SHP77 (cell line): ENCODE measurements around the gene PCYT1B.
"Not testable (repeated sequence)": the region's sequence is repeated elsewhere in the genome, so short reads cannot be mapped to it uniquely, and the experiment has no call there.

Experiments
- DNase-seq, 2 experiments: peaks; one replicate each; lab custom pipeline; 2025; lab: John Stamatoyannopoulos, UW

PCYT1B gene

DNA sequence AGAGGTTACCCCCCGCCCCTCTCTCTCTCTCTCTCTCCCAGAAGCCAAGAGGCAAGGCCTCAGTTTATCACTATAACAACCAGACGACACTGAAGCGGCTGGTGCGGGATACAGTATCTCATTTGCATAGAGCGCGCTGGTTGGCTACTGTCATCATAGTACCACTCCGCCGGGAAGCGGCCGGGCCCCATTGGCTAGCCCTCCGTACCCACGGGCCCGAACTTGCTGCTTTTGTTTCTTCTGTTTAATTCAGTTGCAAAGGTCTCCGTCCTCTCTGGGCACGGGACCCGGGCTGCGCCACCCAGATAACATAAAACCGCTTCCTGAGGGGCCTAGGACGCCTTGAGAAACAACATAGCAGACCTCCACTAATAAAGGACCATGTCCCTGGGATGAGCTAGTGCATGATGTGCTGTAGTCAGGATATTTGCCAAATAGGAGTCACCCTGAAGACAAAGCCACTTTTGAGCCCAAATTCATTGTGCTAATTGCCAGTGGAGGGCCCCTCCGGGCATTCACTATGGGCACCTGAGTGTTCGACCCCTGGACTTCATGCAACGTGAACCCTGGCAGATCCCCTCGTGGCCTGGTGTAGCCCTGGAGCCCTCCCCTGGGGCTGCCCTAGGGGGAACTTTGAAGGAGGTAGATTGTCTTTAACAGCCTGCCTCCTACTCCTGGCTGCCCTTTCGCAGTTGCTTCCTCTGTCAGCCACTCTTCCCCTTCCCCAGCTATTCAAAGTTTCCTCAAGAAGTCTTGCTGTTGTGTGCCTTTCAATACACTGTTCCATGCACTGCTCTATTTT lies at the start of gene PCYT1B:
TSS of gene PCYT1B (minus strand) at position 91 of the 802 bp plus-strand sequence. CDS start 242 bp downstream, outside the sequence.
- peak; percentile 74 to 88 for DNase-seq

DNA sequence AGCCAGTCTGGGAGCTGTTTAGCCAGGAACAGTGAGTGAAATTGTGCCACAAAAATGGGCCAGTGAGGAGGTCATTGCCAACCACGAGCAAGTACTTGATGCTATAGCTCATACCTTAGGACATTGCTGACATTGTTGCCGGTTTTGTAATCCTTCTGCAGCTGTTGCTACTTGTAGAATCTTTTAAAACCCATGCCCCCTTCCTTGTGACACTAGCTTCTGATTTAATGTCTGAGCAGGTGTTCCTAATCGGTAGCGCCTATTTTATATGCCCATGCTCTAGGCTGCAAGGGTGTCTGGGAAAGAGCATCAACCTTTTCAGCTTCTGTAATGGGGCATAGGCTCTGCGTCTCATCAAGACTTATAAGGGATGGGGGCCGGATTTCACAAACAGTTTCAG lies 49.1 kb upstream of the PCYT1B start:
- DNase-seq = no peak

DNA sequence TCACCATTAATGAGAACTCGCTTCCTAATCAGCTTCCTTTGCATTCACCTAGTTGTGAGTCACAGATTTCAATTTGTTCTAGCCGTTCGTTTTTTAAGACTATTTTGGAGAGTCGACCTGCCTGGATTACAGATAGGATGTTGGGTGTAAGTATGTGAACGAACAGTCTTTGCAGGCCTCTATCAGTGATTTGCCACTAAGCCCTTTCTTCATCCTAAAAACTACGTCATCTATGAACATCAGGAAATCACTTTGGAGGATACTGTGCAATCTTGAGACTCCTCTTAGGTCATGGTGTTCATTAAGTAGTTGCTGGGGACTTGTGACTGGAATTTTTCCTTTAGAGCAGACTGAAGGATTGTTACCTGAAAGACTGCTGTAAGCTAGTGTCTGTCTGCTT lies 47.7 kb upstream of the PCYT1B start:
- no peak for DNase-seq

DNA sequence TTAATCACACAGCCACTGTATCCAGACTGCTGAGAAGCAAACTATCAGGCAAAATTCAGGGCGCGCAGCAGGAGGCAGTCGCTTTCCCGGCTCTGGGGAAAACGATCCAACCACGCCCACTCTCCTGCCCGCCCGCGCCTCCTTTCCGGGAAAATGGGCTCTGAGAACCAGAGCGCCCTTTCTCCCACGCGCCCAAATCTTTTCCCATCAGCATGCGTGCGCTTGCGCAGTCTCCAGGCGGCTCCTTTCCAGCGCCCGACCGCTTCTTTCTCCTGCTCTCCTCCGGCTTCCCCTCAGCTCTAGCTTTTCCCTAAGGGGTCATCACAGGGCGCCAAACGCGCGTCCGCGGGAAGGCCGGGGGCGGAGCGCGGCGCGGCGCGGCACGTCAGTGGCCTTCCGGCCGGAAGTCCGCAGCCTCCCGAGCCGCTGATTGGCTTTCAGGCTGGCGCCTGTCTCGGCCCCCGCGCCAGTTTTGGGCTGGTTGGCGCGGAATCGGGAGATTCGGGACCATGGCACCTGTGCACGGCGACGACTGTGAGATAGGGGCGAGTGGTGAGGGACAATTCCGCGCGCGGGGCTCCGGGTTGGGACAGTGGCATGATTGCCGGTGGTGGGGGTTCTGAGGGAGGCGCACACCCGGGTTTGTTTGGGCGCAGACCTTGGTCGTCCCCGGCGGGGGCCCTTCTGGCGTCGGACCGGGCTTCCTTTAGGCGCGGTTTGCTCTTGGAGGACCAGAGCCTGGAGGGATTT lies 46.5 kb upstream of the PCYT1B start, which contains the start of gene POLA1:
TSS of gene POLA1 (plus strand) at position 466 of the 750 bp plus-strand sequence. CDS start at position 510, 44 bp downstream.
- DNase-seq = peak; percentile 84 to 87

DNA sequence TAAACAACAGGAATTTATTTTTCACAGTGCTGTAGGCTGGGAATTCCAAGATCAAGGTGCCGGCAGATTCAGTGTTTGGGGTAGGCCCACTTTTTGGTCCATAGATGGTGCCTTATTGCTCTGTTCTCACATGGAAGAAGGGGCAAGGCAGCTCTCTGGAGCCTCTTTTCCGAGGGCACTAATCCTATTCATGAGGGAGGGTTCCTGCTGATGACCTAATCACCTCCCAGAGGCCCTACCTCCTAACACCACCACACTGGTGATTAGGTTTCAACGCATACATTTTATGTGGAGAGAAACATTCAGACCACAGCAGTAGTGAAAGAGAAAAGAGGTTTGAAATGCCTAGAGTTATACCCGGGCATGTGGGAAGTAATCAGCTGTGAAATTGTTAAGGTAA lies 45.2 kb upstream of the PCYT1B start:
- DNase-seq = no peak

DNA sequence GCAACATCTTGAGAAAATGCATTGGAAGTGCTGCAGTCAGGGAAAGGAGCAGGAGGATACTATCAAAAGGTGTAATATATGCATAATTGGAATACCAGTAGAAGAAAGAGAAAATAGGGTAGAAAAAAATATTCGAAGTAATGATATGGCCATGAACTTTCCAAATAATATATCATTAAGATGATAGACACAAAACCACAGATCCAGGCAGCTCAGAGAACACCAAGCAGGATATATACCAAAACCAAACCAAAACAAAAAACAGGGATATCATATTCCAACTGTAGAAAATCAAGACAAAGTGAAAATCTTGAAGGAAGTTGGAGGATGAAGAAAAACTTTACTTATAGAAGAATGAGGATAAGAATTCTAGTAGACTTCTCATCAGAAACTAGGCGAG lies 36.9 kb upstream of the PCYT1B start:
- DNase-seq = no peak

DNA sequence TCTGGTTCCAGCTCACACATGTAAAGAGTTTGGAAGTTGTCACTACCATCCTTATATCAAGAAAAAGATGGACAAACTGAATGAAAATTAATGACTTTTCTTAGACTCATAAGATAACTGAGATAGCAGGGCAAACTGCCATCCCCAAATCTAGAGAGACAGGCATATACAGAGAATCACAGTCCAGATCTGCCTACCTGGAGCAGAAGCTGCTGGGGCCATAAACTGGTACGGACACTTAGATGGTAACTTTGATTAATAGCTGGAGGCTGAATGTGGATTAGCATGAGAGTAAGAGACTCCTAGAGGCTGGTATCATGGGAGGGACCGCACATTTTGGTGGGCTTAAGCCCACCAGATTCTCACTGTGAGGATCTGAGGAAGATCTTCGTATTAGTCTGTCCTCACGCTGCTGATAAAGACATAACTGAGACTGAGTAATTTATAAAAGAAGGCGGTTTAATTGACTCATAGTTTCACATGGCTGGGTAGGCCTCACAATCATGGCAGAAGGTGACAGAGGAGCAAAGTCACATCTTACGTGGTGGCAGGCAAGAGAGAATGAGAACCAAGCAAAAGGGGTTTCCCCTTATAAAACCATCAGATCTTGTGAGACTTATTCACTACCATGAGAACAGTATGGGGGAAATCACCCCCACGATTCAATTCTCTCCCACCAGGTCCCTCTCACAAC lies 35.7 kb upstream of the PCYT1B start:
- DNase-seq = no peak

DNA sequence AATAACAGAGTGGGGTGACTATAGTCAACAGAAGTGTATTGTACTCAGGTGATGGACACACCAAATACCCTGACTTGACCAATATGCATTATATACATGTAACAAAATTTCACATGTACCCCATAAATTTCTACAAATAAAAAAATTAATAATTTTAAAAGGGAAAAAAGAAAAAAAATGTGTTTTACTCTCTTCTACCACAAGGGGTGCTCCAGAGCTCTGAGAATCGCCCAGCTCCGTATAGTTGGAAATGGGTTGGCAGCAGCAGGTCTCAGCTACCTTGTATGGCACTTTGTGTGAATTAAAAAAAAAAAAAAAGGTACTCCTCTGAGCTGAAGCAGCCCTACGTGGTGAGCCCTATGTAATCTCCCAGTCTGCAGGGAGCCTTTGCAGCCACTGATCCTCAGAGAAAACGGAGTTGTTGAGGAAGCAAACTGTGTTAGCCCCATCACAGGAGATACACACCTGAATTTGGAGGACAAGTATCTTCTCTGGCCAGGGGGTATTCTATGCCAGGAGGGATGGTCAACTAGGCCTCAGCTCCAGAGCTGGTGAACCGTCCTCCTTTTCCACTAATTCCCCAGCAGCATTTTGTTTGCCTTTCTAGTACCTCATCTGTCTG lies 29.4 kb upstream of the PCYT1B start:
- DNase-seq = no peak

DNA sequence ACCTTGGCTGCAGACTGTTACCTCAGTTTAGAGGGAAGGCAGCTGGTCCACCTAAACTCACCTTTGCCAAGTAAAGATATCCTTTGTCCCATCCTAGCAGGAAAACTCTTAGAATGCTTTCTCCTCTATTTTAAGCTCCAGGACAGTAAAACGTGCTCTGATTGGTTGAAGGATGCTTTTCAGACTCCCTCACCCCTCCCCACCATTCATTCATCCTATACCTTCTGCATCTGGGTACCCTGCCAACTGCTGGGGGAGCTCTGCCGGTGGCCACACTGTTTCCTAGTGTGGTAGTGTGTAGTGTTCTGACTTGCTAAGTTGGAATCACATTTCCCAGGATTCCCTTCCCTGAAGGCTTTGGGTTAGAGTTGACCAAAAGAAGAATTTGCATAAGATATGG lies 26.3 kb upstream of the PCYT1B start:
- DNase-seq = no peak

DNA sequence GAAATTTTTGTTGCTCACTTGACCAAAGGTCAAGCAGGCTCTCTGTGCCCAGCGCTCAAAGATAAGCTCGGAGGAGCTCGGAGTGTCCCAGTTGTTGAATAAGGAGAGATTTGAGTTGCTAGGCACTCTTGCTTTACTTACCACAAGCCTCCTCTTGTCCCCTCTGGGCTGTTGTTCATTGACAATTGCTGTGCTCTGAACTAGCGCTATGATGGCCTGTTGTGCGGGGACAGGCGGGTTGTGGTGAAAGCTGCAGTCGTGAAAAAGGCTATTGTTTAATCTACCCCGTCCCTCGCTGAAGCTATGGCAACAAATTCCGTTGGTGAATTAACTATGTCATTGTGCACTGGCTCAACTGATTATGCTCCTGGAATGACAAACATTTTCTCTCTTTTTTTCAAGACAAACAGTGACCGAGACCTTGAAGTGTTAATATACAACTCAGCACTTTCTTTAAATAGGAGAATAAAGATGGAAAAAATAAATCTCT lies 25.6 kb upstream of the PCYT1B start:
- DNase-seq = no peak

DNA sequence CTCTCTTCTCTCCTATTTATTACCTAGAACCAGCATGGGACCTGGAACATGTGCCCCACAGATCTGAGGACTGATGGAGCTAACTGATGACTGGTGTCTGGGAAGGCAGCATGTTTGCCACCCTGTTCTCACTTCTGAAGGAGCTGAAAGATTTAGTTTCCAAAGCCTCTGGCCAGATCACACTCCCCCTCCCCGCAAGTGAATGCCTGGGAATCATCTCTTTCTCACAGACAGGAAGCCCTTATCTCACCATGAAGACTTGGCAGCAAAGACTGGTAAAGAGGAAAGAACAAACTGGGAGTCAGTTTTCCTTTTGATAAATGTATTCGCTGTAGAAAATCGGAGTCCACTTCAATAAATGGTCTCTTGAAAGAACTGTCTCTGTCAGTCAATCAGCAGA lies 21.0 kb upstream of the PCYT1B start:
- no peak for DNase-seq

DNA sequence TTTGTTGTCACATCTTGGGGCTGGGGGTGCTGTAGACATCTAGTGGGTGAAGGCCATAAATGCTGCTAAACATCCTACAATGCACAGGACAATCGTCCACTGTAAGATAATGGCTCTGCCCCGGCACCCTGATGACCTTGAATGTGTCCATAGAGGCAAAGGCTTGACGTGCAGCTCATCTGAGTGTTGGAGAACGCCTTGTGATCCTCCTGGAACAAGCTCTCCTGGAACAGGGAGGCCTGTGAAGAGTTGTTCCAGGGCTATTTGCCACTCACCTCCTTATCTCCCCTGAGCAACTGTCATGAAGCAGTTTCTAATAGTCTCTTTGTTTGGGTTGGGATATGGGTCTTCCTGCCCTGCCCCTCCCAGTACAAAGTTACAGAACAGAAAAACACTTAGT lies 15.2 kb upstream of the PCYT1B start:
- DNase-seq = no peak

DNA sequence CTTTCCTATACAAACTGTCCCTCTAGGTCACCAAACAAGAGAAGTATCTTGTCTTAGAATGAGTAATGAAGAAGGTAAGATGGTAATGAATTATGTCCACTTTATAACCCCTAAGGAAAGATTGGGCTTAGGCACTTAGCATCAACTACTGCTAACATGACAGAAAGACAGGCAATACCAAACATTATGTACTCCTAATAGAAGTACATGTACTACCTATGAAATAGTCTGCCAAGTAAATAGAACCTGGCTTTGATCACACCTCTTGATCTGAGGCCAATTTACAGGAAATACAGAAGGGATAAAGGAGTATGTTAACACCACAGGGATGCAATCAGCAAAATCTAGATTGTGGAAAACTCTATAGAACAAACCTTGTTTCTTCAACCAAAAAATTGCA lies 14.1 kb upstream of the PCYT1B start:
- DNase-seq = no peak

DNA sequence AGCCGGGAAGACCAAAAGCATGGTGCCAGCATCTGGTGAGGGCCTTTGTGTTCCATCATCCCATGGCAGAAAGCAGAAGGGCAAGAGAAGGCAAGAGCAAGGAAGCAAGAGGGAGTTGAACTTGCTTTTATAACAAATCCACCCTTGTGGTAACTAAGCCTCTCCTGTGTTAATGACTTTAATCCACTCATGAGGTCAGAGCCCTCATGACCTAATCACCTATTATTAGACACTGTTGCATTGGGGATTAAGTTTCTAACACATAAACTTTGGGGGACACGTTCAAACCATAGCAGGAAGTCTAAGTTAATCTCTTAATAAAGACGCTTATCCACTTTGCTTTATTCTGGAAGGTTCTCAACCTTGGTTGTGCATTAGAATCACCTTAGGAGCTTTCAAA lies 12.5 kb upstream of the PCYT1B start:
- DNase-seq = no peak

DNA sequence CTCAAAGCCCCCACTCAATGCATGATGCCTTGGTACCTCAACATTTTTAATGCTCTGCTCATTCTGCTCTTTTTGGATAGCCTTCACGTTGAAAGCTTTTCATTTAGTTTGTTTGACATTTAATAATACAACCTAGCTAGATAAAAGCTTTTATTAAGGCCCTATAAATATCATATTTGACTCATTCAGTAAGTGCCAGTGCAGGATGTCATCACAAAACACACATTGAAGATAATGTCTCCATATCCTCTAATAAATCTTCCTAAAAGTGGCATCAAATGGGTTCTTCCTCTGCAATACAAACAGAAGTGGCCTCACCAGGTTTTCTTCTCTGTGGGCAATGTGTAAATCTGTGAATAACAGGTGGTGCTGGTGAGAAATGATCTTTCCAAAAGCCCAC lies 12.0 kb upstream of the PCYT1B start:
- no peak for DNase-seq

DNA sequence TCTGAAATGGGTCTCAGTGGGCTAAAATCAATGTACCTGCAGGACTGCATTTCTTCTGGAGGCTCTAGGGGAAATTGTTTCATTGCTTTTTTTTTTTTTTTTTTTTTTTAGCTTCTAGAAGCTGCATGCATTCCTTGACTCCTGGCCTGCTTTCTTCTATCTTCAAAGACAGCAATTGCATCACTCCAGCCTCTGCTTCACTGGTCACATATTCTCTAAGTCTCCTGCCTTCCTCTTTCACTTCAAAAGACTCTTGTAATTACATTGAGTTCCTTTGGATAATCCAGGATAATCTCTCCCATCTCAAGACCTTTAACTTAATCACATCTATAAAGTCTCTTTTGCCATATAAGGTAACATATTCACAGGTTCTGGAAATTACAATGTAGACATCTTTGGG lies 11.3 kb upstream of the PCYT1B start:
- no peak for DNase-seq

DNA sequence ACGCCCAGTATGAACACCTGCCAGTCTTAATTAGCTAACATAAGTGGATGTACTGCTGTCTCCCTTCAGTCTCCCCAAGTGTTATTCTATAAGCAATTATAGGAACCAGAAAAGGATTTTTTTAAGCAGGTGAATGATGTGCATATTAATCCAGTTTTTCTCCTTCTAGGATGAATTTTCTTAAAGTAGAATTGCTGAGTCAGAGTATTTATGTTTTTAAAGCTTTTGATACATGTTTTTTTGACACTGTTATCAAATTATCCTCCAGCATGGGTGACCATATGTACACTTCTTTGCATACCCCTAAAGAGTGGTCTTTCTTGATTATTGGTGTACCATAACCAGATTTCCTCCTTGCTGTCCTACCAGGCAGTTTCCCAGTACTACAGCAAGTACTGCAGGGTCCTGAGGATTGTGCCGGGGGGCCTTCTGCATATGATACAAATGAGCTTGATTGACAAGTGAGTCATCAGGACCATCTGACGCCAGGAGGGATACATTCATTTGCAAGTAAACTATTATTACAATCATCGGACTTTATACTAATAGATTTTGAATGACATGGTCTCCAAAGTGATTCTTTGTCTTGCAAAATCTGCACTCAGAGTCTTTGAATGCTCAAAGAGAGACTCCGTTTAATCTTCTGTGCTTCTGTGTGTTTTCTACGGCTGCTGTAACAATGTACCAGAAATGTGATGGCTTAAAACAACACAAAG lies 10.7 kb upstream of the PCYT1B start:
- no peak for DNase-seq

DNA sequence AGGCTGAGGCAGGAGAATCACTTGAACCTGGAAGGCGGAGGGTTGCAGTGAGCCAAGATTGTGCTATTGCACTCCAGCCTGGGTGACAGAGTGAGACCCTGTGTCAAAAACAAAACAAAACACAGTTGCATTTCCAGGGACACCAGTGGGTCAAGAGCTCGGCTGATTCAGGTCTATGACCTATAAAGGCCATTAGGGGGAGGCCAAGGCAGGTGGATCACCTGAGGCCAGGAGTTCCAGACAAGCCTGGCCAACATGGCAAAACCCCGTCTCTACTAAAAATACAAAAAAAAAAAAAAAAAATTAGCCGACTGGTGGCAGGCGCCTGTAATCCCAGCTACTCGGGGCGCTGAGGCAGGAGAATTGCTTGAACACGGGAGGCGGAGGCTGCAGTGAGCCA lies 8.5 kb upstream of the PCYT1B start:
- not testable (repeated sequence) for DNase-seq

DNA sequence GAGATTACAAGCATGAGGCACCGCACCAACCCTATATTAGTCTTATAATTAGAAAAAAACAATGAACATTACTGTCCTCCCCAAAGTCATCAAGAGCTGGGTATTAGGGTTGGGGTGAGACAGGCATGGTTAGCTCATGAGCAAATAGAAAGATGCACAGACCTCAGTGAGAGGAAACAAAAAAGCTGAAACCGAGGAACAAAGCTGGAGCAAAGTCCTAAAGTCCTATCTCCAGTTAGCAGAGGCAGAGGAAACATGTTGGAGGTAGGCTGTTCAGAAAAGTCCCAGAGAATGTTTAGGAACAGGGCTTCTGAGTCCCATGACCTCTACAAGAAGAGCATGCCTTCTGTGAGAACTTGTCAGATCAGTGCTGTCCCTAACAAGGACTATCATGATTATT lies 4.6 kb upstream of the PCYT1B start:
- DNase-seq = no peak

DNA sequence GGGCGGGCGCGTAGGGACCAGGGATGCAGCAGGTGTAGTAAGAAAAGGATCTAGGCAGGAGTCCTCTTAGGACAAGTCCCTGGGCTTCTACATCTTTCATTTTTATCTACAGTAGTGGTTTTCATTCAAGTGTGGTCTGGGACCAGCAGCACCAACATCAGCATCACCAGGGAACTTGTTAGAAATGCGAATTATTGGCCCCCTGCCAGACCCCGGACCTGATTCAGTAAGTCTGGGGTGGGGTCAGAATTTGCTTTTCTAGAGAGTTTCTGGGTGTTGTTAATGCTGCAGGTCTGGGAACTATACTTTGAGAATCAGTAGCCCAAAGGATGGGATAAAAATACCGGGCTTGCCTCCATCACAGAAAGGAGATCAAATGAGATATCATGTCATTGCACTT lies 1.3 kb upstream of the PCYT1B start:
- no peak for DNase-seq

DNA sequence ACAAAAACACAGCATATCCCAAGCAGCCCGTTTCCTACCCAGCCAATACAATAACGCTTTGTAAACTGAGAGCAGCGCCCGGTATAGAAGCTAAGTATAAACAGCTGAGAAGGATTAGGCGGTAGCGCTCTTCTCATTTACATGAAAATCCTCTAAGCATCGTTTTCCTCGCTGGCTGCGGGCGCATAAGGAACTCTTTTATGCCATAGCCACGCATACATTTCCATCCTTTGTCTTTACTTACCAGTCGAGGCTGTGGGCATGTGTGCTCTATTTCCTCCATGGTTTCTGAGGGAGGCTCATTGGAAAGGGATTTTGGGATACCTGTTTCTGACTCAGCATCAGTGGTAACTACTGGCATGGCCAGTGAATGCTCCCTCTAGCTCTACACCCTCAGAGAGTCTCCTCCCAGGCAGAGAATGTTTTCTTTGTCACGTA lies 383 bp downstream of the PCYT1B start:
- no peak for DNase-seq
